ENCODE measurements around the gene NACAD. TPM values are rescaled to one million over a fixed set of nuclear protein-coding genes. Genes with fewer than 3 reads are reported as not detected.

Gene NACAD
- total RNA-seq, 6 experiments from 2014 or later, result 0.09 to 0.42 (median 0.12) TPM; not detected in 1

DNA sequence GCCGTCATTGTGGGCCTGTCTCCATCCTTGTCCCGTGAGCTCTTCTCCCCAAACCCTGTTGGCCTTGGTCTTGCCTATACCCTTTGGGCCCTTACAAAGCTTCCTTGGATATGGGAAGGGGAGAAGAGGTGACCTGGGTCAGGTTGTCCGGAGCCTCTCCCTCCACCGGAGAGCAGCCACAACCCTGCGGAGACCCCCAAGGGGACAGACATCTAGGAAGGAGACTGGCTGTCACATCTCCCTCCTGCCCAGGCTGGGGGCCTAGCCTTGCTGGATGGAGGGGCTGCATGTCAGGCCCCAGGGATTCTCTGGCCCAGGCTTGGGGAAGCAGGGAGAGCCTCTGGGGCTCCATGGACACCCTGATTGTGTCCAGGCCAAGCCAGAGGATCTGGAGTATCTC is 11.8 kb downstream of the NACAD start:
- TF ChIP-seq POLR2A (IDR thresholded peaks at IDR 0.05), result no peak
- TF ChIP-seq, protein P1, sequence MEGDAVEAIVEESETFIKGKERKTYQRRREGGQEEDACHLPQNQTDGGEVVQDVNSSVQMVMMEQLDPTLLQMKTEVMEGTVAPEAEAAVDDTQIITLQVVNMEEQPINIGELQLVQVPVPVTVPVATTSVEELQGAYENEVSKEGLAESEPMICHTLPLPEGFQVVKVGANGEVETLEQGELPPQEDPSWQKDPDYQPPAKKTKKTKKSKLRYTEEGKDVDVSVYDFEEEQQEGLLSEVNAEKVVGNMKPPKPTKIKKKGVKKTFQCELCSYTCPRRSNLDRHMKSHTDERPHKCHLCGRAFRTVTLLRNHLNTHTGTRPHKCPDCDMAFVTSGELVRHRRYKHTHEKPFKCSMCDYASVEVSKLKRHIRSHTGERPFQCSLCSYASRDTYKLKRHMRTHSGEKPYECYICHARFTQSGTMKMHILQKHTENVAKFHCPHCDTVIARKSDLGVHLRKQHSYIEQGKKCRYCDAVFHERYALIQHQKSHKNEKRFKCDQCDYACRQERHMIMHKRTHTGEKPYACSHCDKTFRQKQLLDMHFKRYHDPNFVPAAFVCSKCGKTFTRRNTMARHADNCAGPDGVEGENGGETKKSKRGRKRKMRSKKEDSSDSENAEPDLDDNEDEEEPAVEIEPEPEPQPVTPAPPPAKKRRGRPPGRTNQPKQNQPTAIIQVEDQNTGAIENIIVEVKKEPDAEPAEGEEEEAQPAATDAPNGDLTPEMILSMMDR (IDR thresholded peaks at IDR 0.05), result no peak
- H3K27me3 ChIP-seq, result no peaks in the 10 kb centered on the region
- H3K4me1 ChIP-seq, result no peaks in the 10 kb centered on the region
- 80% methylated on average over 1 of the region's 5 CpGs for WGBS (ENCODE audit: insufficient coverage, low coverage, low lambda C conversion rate, missing lambda C conversion rate)
- H3K27ac ChIP-seq, result no peak overlapping the region
- ATAC-seq, result no peak
- peaks cover 0 to 46% (median 15%) of the 10 kb centered on the region in 4 donors for H3K36me3 ChIP-seq
- no peak for DNase-seq
- H3K9me3 ChIP-seq, result no peaks in the 10 kb centered on the region
- intact Hi-C loops (cut with DNase I), result no loop called here
- no peak overlapping the region for H3K4me3 ChIP-seq

DNA sequence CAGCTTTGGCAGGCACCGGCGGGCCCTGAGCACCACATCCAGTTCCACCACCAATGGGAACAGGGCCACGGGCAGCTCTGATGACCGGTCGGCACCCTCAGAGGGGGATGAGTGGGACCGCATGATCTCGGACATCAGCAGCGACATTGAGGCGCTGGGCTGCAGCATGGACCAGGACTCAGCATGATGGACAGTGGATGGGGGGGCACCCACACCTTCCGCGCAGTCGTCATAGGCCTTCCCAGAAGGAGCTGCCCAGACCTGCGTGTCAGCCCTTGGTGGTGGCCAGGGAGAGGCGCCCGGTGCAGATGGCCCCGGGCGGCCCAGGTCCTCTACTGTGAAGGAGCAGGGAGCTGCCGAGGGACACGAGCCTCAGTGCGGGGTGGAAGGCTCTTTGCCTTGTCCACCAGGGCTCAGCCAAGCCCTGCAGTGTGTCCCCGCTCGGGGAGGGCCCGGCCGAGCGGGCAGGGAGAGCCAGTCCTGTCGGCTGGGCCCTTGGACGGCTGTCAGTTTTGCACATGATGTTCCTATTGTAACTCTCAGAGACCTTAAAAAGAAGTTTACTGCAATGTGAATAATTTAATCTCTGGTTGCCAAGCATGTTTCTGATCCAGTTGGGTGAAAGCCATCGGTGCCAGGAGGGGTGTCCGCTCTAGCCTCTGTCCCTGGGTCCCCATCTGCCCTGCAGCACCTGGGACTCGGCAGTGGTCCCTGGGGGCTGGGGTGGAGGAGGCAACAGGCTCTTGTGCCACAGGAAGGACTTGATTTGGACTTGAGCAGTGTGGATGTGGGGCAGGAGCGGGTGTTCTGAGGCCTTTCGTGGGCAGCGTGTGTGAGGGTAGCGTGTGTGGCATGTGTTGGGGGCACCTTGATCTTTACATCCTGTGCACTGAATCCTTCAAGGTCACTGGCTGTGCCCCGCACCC is 12.6 kb downstream of the NACAD start:
- H3K36me3 ChIP-seq, result peaks cover 0 to 54% (median 15%) of the 10 kb centered on the region in 4 donors
- no peak overlapping the region for H3K27ac ChIP-seq
- TF ChIP-seq, protein P1 (IDR thresholded peaks at IDR 0.05), result no peak
- no peak for TF ChIP-seq POLR2A (IDR thresholded peaks at IDR 0.05)
- no peaks in the 10 kb centered on the region for H3K9me3 ChIP-seq
- ATAC-seq, result no peak
- intact Hi-C loops (cut with DNase I), result no loop called here
- no peak for DNase-seq
- H3K4me1 ChIP-seq, result no peaks in the 10 kb centered on the region
- no peak overlapping the region for H3K4me3 ChIP-seq
- H3K27me3 ChIP-seq, result no peaks in the 10 kb centered on the region
- no CpG with 5 or more reads among the region's 35 CpGs for WGBS (ENCODE audit: insufficient coverage, low coverage, low lambda C conversion rate, missing lambda C conversion rate)

DNA sequence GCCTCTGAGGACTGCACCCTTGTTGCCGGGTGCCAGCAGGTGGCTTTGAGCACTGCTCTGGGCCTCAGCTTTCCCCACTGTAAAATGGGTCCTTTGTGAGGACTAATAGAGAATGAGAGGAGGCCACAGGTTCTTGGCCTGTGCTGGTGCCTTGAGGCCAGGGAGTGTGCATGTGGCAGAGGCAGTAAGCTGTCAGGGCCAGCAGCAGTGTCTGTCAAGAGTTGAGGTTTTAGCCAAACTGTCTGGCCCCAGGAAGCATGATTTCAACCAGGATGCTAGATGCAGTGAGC is 13.5 kb downstream of the NACAD start:
- no peak for DNase-seq
- intact Hi-C loops (cut with DNase I), result no loop called here
- Histone ChIP-seq H3K9me3 (no peaks in the 10 kb centered on the region), H3K4me3 (no peak overlapping the region), H3K36me3 (peaks cover 0 to 60% (median 15%) of the 10 kb centered on the region in 4 donors), H3K27ac (no peak overlapping the region), H3K27me3 (no peaks in the 10 kb centered on the region), H3K4me1 (no peaks in the 10 kb centered on the region)
- TF ChIP-seq, protein P1 (IDR thresholded peaks at IDR 0.05), result no peak
- TF ChIP-seq POLR2A (IDR thresholded peaks at IDR 0.05), result no peak
- WGBS (ENCODE audit: insufficient coverage, low coverage, low lambda C conversion rate, missing lambda C conversion rate), result 50% methylated on average over 1 of the region's 1 CpG
- ATAC-seq, result no peak

DNA sequence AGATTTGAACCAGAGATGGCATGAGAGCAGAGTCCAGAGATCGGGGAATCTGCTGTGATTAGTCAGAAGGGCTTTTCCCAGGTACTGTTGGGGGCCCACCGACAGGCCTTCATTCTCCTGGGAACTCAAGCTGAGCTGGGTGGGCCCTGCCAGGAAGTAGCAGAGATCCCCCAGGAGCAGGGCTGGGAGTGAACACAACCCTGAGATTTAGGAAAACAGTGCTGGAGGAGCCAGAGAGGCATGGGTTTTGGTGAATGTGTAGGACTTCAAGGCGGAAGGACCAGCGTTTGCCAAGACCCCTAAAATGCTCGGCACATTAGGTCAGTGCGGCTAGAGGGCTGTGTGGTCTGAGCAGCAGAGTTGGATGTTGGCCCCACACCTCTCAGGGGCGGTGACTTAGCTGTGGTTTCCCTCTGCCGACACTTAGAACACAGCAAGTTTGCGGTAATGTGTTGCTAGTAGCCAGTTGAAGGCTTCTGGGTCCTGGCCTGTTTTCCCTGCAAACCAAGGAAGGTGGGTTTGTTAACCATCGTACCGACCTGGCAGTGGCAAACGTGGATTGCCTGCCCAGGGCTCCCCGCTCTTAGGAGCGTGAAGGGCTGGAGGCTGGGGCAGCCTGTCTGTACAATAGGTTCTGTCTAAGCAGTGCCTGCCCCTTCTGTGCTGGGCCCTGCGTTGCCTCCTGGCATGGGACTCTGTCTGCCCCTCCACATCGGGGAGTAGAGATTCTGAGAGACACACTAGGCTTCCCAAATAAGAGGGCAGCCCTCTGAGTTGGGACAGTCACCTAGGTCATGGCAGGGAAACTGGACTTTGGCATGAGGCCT is 14.0 kb downstream of the NACAD start:
- Histone ChIP-seq H3K4me3 (no peak overlapping the region), H3K27me3 (no peaks in the 10 kb centered on the region), H3K27ac (no peak overlapping the region), H3K36me3 (peaks cover 0 to 65% (median 16%) of the 10 kb centered on the region in 4 donors), H3K4me1 (no peaks in the 10 kb centered on the region), H3K9me3 (no peaks in the 10 kb centered on the region)
- WGBS (ENCODE audit: insufficient coverage, low coverage, low lambda C conversion rate, missing lambda C conversion rate), result 80% methylated on average over 1 of the region's 16 CpGs
- ATAC-seq (peak in 1 of 4 donors; percentile 9), DNase-seq (no peak)
- intact Hi-C loops (cut with DNase I), result no loop called here
- TF ChIP-seq, protein P1 (IDR thresholded peaks at IDR 0.05), result no peak
- TF ChIP-seq POLR2A (IDR thresholded peaks at IDR 0.05), result no peak

All from right lobe of liver (tissue), 6 donors.